SK-N-SH (cell line): Measurements from ENCODE around the gene GDAP2. TPM values are rescaled to one million over a fixed set of nuclear protein-coding genes. Genes with fewer than 3 reads are reported as not detected.

Experiments used
- CTCF ChIA-PET: fragments of 300-600, 350-600 bp; formaldehyde crosslinking; extraction: SDS; loops from one replicate; lab custom pipeline; 2021; lab: Yijun Ruan, JAX
- POLR2A ChIA-PET: fragments of 350-600 bp; sonication (Branson Sonifier 250); formaldehyde crosslinking; extraction: SDS; loops from one replicate; lab custom pipeline; 2020; ENCODE audit warnings: antibody characterized with exemption, inconsistent platforms; lab: Yijun Ruan, JAX
- DNase-seq: peaks from one replicate; pipeline ENCODE4 v3.0.0; 2012
- H2AFZ ChIP-seq: fragments of 200-600 bp; sonication (generic); 2 replicates; pipeline ENCODE4 v1.8.1; 2016; ENCODE audit warnings: antibody characterized with exemption, mild to moderate bottlenecking, low read depth
- H3F3A ChIP-seq: fragments of 200-600 bp; sonication (generic); replicated peaks from 2 replicates; pipeline ENCODE3; 2016; ENCODE audit warnings: antibody characterized with exemption, mild to moderate bottlenecking; ENCODE audit not compliant: insufficient read depth
- H3K27ac ChIP-seq, 2 experiments: fragments of 200-500 bp in 1 of 2; fragments of 200-600 bp in 1 of 2; sonication (Bioruptor generic) in 1 of 2; sonication (generic), shearing (Covaris generic) in 1 of 2; 2 replicates each; pipeline versions ENCODE4 v1.5.1 to v1.6.1; 2014 to 2016; ENCODE audit warnings: low read depth in 2 of 2, inconsistent platforms in 1 of 2, low read length in 1 of 2, mild to moderate bottlenecking in 1 of 2, mixed read lengths in 1 of 2
- H3K27me3 ChIP-seq: fragments of 200-600 bp; sonication (generic), shearing (Covaris generic); 2 replicates; pipeline ENCODE4 v1.6.1; 2016; ENCODE audit warnings: mixed run types; ENCODE audit not compliant: insufficient read depth
- H3K36me3 ChIP-seq, 2 experiments: fragments of 200-500 bp in 1 of 2; fragments of 200-600 bp in 1 of 2; sonication (Bioruptor generic) in 1 of 2; sonication (generic) in 1 of 2; replicated peaks in 1 of 2; 2 replicates each; pipeline versions ENCODE3 to v1.5.1; 2014 to 2016; ENCODE audit warnings: low read length in 1 of 2, mild to moderate bottlenecking in 1 of 2; ENCODE audit not compliant: insufficient read depth in 2 of 2, control insufficient read depth in 1 of 2
- H3K4me1 ChIP-seq, 2 experiments: fragments of 200-500 bp in 1 of 2; fragments of 200-600 bp in 1 of 2; sonication (Bioruptor generic) in 1 of 2; sonication (generic), shearing (Covaris generic) in 1 of 2; 2 replicates each; pipeline versions ENCODE4 v1.5.1 to v1.6.1; 2014 to 2016; ENCODE audit warnings: low read depth in 1 of 2, low read length in 1 of 2, mixed run types in 1 of 2; ENCODE audit not compliant: insufficient read depth in 2 of 2, control insufficient read depth in 1 of 2
- H3K4me2 ChIP-seq: fragments of 200-600 bp; sonication (generic), shearing (Covaris generic); 2 replicates; pipeline ENCODE4 v1.6.1; 2017; ENCODE audit warnings: mixed run types
- H3K4me3 ChIP-seq, 2 experiments: fragments of 200-500 bp in 1 of 2; fragments of 200-600 bp in 1 of 2; sonication (Bioruptor generic) in 1 of 2; sonication (generic), shearing (Covaris generic) in 1 of 2; 2 replicates each; pipeline versions ENCODE4 v1.5.1 to v1.8.1; 2014 to 2016; ENCODE audit warnings: low read depth in 2 of 2, inconsistent platforms in 1 of 2, low read length in 1 of 2, mild to moderate bottlenecking in 1 of 2, mixed read lengths in 1 of 2, moderate library complexity in 1 of 2
- H3K79me2 ChIP-seq: fragments of 200-600 bp; sonication (generic); 2 replicates; pipeline ENCODE4 v1.8.1; 2017; ENCODE audit warnings: mild to moderate bottlenecking; ENCODE audit not compliant: insufficient read depth
- H3K9ac ChIP-seq: fragments of 200-600 bp; sonication (generic); 2 replicates; pipeline ENCODE4 v1.6.1; 2017; ENCODE audit warnings: mixed run types
- H3K9me2 ChIP-seq: fragments of 200-600 bp; sonication (generic); 2 replicates; pipeline ENCODE4 v1.6.1; 2017; ENCODE audit warnings: mixed run types
- H3K9me3 ChIP-seq: fragments of 200-600 bp; sonication (generic); 2 replicates; pipeline ENCODE4 v1.6.1; 2017; ENCODE audit warnings: mixed run types, mild to moderate bottlenecking, moderate library complexity
- H4K20me1 ChIP-seq: fragments of 200-600 bp; sonication (generic); 2 replicates; pipeline ENCODE4 v1.6.1; 2017; ENCODE audit warnings: mild to moderate bottlenecking, mixed run types; ENCODE audit not compliant: insufficient read depth
- FOSL2 ChIP-seq: IDR thresholded peaks from 2 replicates; pipeline ENCODE4 v1.4.0; 2012; ENCODE audit warnings: low read depth, mild to moderate bottlenecking, moderate library complexity, borderline replicate concordance
- GABPA ChIP-seq: IDR thresholded peaks from 2 replicates; pipeline ENCODE4 v1.4.0; 2012; ENCODE audit warnings: low read depth, mild to moderate bottlenecking
- GATA2 ChIP-seq: sonication (generic); formaldehyde crosslinking; IDR thresholded peaks from 2 replicates; pipeline ENCODE4 v1.5.0; 2020; ENCODE audit warnings: mild to moderate bottlenecking, missing genetic modification reagents
- MEF2A ChIP-seq: IDR thresholded peaks from 2 replicates; pipeline ENCODE4 v1.4.0; 2012; ENCODE audit warnings: low read depth, borderline replicate concordance
- MXI1 ChIP-seq: IDR thresholded peaks from 2 replicates; pipeline ENCODE4 v1.6.1; 2012; ENCODE audit warnings: mild to moderate bottlenecking, low read depth, low read length, improper control_type of control experiment
- NRF1 ChIP-seq: IDR thresholded peaks from 2 replicates; pipeline ENCODE4 v1.6.1; 2012; ENCODE audit warnings: low read depth, mild to moderate bottlenecking, low read length
- RAD21 ChIP-seq: IDR thresholded peaks from 2 replicates; pipeline ENCODE4 v1.6.1; 2012; ENCODE audit warnings: mild to moderate bottlenecking, low read length
- RCOR1 ChIP-seq: fragments of 150-350 bp; IDR thresholded peaks from 2 replicates; pipeline ENCODE4 v1.6.1; 2017; ENCODE audit warnings: antibody characterized with exemption, low read length
- RXRA ChIP-seq: IDR thresholded peaks from 2 replicates; pipeline ENCODE4 v1.4.0; 2012; ENCODE audit warnings: low read depth, mild to moderate bottlenecking, borderline replicate concordance
- SMC3 ChIP-seq: IDR thresholded peaks from 2 replicates; pipeline ENCODE4 v1.6.1; 2012; ENCODE audit warnings: low read depth, low read length, improper control_type of control experiment
- TAF1 ChIP-seq: IDR thresholded peaks from 2 replicates; pipeline ENCODE4 v1.6.1; 2012; ENCODE audit warnings: low read depth, mild to moderate bottlenecking, low read length, moderate library complexity, borderline replicate concordance
- TCF12 ChIP-seq: IDR thresholded peaks from 2 replicates; pipeline ENCODE4 v1.4.0; 2012
- TEAD4 ChIP-seq: IDR thresholded peaks from 2 replicates; pipeline ENCODE4 v1.4.0; 2012; ENCODE audit warnings: mild to moderate bottlenecking, borderline replicate concordance; ENCODE audit not compliant: insufficient read depth
- ZBTB33 ChIP-seq: IDR thresholded peaks from 2 replicates; pipeline ENCODE4 v1.4.0; 2012; ENCODE audit warnings: low read depth, borderline replicate concordance
- WGBS: methylation state at CpG from one replicate; pipeline ENCODE4 v1.1.6; 2017; ENCODE audit warnings: low lambda C conversion rate; 5-methylcytosine and 5-hydroxymethylcytosine counted together
- polyA plus RNA-seq, 3 experiments: library from polyadenylated mRNA; depleted of rRNA; stranded (reverse); fragments of >200 nt; gene quantifications; 2 replicates each; pipeline ENCODE4 v1.2.3, GENCODE V29; 2012
- TF ChIP-seq, protein P1 (sequence below): IDR thresholded peaks from 2 replicates; pipeline ENCODE4 v1.4.0; 2012; ENCODE audit warnings: low read depth, borderline replicate concordance
- TF ChIP-seq, protein P2 (sequence below): fragments of 200-600 bp; sonication (generic); IDR thresholded peaks from 2 replicates; pipeline ENCODE4 v1.6.1; 2017; ENCODE audit warnings: antibody characterized with exemption, mild to moderate bottlenecking, moderate library complexity

GDAP2 gene
- polyA plus RNA-seq, 1 of the 3 experiments (the other 2 are of a cell fraction), result 5.6 TPM

- H3K27me3 ChIP-seq, result no peaks in the 10 kb centered on the region
- ChIA-PET CTCF (no interaction called here), POLR2A (no interaction called here)
- H3K4me3 ChIP-seq, result no peak overlapping the region
- TF ChIP-seq RXRA, result no peak
- TF ChIP-seq, protein P1, sequence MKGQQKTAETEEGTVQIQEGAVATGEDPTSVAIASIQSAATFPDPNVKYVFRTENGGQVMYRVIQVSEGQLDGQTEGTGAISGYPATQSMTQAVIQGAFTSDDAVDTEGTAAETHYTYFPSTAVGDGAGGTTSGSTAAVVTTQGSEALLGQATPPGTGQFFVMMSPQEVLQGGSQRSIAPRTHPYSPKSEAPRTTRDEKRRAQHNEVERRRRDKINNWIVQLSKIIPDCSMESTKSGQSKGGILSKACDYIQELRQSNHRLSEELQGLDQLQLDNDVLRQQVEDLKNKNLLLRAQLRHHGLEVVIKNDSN, result no peak
- TF ChIP-seq GABPA, result no peak
- TF ChIP-seq MEF2A, result no peak
- no peak for TF ChIP-seq TAF1
- TF ChIP-seq NRF1, result no peak
- no peak for TF ChIP-seq FOSL2
- TF ChIP-seq MXI1, result no peak
- TF ChIP-seq, protein P2, sequence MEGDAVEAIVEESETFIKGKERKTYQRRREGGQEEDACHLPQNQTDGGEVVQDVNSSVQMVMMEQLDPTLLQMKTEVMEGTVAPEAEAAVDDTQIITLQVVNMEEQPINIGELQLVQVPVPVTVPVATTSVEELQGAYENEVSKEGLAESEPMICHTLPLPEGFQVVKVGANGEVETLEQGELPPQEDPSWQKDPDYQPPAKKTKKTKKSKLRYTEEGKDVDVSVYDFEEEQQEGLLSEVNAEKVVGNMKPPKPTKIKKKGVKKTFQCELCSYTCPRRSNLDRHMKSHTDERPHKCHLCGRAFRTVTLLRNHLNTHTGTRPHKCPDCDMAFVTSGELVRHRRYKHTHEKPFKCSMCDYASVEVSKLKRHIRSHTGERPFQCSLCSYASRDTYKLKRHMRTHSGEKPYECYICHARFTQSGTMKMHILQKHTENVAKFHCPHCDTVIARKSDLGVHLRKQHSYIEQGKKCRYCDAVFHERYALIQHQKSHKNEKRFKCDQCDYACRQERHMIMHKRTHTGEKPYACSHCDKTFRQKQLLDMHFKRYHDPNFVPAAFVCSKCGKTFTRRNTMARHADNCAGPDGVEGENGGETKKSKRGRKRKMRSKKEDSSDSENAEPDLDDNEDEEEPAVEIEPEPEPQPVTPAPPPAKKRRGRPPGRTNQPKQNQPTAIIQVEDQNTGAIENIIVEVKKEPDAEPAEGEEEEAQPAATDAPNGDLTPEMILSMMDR, result no peak
- no peak for TF ChIP-seq SMC3
- no peak for TF ChIP-seq RCOR1
- no peak for TF ChIP-seq TEAD4
- TF ChIP-seq GATA2 (CRISPR knock-in tag), result no peak
- TF ChIP-seq ZBTB33, result no peak
- no peak for TF ChIP-seq RAD21
- no peak for TF ChIP-seq TCF12
- H3K36me3 ChIP-seq, result no peaks in the 10 kb centered on the region
- peak overlapping the region; percentile 58; the same call in 1 of the 2 replicates for H3K4me2 ChIP-seq
- H3K27ac ChIP-seq, result peak overlapping the region in 1 of 2 experiments; percentile 98; a peak in 3 of 4 replicates
- no peaks in the 10 kb centered on the region for H3K9me3 ChIP-seq
- peaks cover 39 to 53% of the 10 kb centered on the region in 2 experiments for H3K4me1 ChIP-seq
- no peaks in the 10 kb centered on the region for H4K20me1 ChIP-seq
- 90% methylated on average over 2 of the region's 2 CpGs for WGBS
- H3K9ac ChIP-seq, result peak overlapping the region; percentile 53; the same call in 1 of the 2 replicates
- no peaks in the 10 kb centered on the region for H3K79me2 ChIP-seq
- H3K9me2 ChIP-seq, result no peaks in the 10 kb centered on the region
- no peak overlapping the region; the same call in 1 of the 2 replicates for H2AFZ ChIP-seq
- no peak for DNase-seq
- peaks cover 42% of the 10 kb centered on the region for H3F3A ChIP-seq
Measured at GRCh38 chr1:117825414-117825813, 104.0 kb downstream of the GDAP2 start.
